C4-2B (cell line): ENCODE results near the gene SOX14.

ENCODE experiments used
- ZFX ChIP-seq: fragments of 450-650 bp; IDR thresholded peaks from 2 replicates; pipeline ENCODE4 v1.6.1; 2017
- TF ChIP-seq, protein P1 (sequence below): fragments of 450-650 bp; conservative IDR thresholded peaks from 2 replicates; pipeline ENCODE4 v1.5.1; 2017; ENCODE audit warnings: mild to moderate bottlenecking

DNA sequence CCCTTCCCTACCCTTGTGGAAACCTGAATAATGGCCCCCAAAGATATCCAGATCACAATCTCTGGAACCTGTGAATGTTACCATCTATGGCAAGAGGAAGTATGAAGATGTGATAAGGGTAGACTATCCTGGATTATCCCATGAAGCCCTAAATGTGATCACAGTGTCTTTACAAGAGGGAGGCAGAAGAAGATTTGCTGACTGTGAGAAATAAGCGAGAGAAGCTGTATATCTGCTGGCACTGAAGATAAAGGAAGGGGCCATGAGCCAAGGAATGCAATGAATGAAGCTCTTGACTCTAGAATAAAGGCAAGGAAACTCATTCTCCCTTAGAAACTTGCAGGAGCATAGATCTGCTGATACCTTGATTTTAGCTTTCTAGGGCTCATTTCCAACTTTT, 39.1 kb downstream of the SOX14 start:
- TF ChIP-seq, protein P1, sequence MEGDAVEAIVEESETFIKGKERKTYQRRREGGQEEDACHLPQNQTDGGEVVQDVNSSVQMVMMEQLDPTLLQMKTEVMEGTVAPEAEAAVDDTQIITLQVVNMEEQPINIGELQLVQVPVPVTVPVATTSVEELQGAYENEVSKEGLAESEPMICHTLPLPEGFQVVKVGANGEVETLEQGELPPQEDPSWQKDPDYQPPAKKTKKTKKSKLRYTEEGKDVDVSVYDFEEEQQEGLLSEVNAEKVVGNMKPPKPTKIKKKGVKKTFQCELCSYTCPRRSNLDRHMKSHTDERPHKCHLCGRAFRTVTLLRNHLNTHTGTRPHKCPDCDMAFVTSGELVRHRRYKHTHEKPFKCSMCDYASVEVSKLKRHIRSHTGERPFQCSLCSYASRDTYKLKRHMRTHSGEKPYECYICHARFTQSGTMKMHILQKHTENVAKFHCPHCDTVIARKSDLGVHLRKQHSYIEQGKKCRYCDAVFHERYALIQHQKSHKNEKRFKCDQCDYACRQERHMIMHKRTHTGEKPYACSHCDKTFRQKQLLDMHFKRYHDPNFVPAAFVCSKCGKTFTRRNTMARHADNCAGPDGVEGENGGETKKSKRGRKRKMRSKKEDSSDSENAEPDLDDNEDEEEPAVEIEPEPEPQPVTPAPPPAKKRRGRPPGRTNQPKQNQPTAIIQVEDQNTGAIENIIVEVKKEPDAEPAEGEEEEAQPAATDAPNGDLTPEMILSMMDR: no peak
- no peak for TF ChIP-seq ZFX
